RWPE2 (cell line): Measurements from ENCODE around the gene RASGRF1.

Experiments
- ATAC-seq: fragments of 200-7000 bp; cut with Tn5 transposase; 3 replicates; pipeline ENCODE4 v1.9.1; 2021; ENCODE audit warnings: low read depth
- DNase-seq: peaks from one replicate; pipeline ENCODE4 v3.0.0-alpha.2; 2020; ENCODE audit warnings: low spot score
- H3K27ac ChIP-seq: fragments of 450-650 bp; 2 replicates; pipeline ENCODE4 v1.5.1; 2017; ENCODE audit warnings: mild to moderate bottlenecking; ENCODE audit not compliant: poor library complexity, severe bottlenecking
- H3K27me3 ChIP-seq: fragments of 250-450 bp; sonication (Bioruptor Pico); 2 replicates; pipeline ENCODE4 v1.5.1; 2021; ENCODE audit warnings: mild to moderate bottlenecking, moderate library complexity; ENCODE audit not compliant: insufficient read depth, poor library complexity, severe bottlenecking
- H3K36me3 ChIP-seq: fragments of 250-450 bp; sonication (Bioruptor Pico); 2 replicates; pipeline ENCODE4 v1.5.1; 2020; ENCODE audit warnings: low read depth, mild to moderate bottlenecking, moderate library complexity
- H3K4me1 ChIP-seq: fragments of 250-450 bp; sonication (Bioruptor Pico); 2 replicates; pipeline ENCODE4 v1.5.1; 2021; ENCODE audit warnings: mild to moderate bottlenecking, moderate library complexity; ENCODE audit not compliant: insufficient read depth, poor library complexity, severe bottlenecking
- H3K4me3 ChIP-seq: fragments of 250-450 bp; sonication (Bioruptor Pico); 2 replicates; pipeline ENCODE4 v1.5.1; 2021; ENCODE audit warnings: mild to moderate bottlenecking, moderate library complexity; ENCODE audit not compliant: severe bottlenecking
- H3K9me3 ChIP-seq: fragments of 250-450 bp; sonication (Bioruptor Pico); 2 replicates; pipeline ENCODE4 v1.5.1; 2021; ENCODE audit warnings: mild to moderate bottlenecking, moderate library complexity; ENCODE audit not compliant: severe bottlenecking
- TF ChIP-seq, protein P1 (sequence below): fragments of 450-650 bp; IDR thresholded peaks from one replicate; pipeline ENCODE4 v1.5.1; 2017; ENCODE audit warnings: mild to moderate bottlenecking, moderate library complexity; ENCODE audit not compliant: poor library complexity, severe bottlenecking

Gene RASGRF1

DNA sequence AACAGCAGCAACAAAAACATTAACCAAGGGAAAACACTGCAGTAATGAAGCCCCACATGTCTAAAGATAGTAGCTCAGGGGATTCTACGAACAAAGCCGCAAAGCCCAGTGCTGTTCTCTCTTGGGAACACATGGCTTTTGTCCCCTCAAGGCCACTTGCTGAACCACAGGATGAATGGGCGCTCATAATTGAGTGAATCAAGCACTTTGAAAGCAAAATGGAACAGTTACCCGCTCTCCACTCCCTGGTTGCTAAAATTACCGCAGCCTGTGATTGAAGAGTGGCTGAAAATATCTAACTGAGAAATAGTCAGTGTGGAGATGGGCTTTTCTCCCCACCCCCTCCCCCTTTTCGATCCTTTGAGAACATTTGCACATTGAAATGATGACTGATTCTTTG, 39.6 kb downstream of the RASGRF1 start:
- Histone ChIP-seq H3K27ac (no peak overlapping the region), H3K27me3 (no peaks in the 10 kb centered on the region), H3K36me3 (no peaks in the 10 kb centered on the region), H3K9me3 (no peaks in the 10 kb centered on the region), H3K4me3 (no peak overlapping the region), H3K4me1 (no peaks in the 10 kb centered on the region)
- no peak for DNase-seq
- TF ChIP-seq, protein P1, sequence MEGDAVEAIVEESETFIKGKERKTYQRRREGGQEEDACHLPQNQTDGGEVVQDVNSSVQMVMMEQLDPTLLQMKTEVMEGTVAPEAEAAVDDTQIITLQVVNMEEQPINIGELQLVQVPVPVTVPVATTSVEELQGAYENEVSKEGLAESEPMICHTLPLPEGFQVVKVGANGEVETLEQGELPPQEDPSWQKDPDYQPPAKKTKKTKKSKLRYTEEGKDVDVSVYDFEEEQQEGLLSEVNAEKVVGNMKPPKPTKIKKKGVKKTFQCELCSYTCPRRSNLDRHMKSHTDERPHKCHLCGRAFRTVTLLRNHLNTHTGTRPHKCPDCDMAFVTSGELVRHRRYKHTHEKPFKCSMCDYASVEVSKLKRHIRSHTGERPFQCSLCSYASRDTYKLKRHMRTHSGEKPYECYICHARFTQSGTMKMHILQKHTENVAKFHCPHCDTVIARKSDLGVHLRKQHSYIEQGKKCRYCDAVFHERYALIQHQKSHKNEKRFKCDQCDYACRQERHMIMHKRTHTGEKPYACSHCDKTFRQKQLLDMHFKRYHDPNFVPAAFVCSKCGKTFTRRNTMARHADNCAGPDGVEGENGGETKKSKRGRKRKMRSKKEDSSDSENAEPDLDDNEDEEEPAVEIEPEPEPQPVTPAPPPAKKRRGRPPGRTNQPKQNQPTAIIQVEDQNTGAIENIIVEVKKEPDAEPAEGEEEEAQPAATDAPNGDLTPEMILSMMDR: no peak
- ATAC-seq: no peak

DNA sequence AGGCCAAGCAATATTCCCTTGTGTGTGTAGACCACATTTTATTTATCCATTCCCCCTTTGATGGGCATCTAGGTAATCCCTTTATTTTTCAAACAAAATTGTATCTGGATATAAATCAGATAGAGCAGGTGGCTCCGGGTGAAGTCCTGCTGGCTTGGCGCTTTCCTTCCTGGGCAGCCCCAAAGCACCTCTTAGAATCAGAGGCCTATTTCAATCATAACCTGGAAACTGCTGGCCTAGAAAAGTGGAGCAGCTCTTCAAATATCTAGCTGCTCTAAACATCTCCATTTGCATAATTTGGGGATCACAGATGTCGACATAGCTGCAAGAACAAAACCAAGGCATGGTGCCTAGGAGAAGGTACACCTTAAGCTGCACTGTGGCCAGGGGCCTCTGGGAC, 40.2 kb downstream of the RASGRF1 start:
- TF ChIP-seq, protein P1: no peak
- H3K9me3 ChIP-seq: no peaks in the 10 kb centered on the region
- ATAC-seq (no peak), DNase-seq (no peak)
- H3K27me3 ChIP-seq: no peaks in the 10 kb centered on the region
- no peak overlapping the region for H3K27ac ChIP-seq
- no peaks in the 10 kb centered on the region for H3K36me3 ChIP-seq
- H3K4me3 ChIP-seq: no peak overlapping the region
- H3K4me1 ChIP-seq: no peaks in the 10 kb centered on the region

- no peaks in the 10 kb centered on the region for H3K27me3 ChIP-seq
- ATAC-seq: no peak
- TF ChIP-seq, protein P1: no peak
These were observed 41.2 kb downstream of the RASGRF1 start for GRCh38 chr15:79049416-79049815.

DNA sequence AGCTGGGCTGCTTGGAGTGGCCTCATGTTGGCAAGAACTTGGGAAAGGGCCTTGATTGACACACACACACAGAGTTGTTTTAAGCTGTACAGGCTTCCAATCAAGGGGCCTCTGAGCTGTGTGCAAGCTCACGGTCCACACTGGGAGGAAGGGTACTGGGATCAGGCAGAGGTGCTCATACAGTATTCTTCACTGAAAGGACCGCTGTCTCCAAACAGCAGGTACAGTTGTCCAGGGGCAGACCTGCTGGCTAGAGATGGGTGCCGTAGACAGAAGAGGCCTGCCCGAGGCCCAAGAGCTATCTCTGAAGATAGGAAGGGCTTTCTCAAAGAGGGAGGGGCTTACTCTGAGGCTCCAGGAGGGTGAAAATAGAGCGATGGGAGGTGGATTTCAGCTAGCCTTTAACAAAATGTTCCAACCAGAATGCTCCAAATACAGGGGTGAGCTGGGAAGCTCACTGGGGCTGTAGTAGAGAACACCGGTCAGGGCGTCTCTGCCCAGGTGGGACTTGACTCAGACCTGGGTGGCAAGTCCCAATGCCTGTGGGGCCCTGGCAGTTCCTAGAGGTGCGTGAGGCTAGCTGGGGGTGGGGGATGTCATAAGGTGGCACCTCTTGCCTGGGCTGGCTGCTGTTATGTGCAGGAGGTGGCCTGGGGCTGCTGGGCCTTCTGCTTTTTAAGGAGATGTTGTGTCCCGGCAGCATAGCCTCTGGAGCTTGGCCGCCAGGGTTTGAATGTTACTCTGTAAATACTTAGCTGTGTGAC, 42.7 kb downstream of the RASGRF1 start:
- ATAC-seq: no peak
- DNase-seq: no peak
- TF ChIP-seq, protein P1: no peak

More at GRCh38 chr15:79049416-79049815, 41.2 kb downstream of the RASGRF1 start:
- Histone ChIP-seq H3K36me3 (no peaks in the 10 kb centered on the region), H3K4me3 (no peak overlapping the region), H3K4me1 (no peaks in the 10 kb centered on the region), H3K27ac (no peak overlapping the region), H3K9me3 (no peaks in the 10 kb centered on the region)
- DNase-seq: no peak

More for the DNA sequence above, 42.7 kb downstream of the RASGRF1 start:
- Histone ChIP-seq H3K4me1 (no peaks in the 10 kb centered on the region), H3K27me3 (no peaks in the 10 kb centered on the region), H3K9me3 (no peaks in the 10 kb centered on the region), H3K4me3 (no peak overlapping the region), H3K27ac (no peak overlapping the region), H3K36me3 (no peaks in the 10 kb centered on the region)
